HFF-Myc (cell line): Measurements from ENCODE around the gene LASP1.

Experiments used
- DNase-seq: peaks from one replicate; pipeline ENCODE4 v3.0.0-alpha.2; 2011; ENCODE audit warnings: low read depth; ENCODE audit errors: extremely low read depth
- H3K4me3 ChIP-seq: replicated peaks from 2 replicates; pipeline ENCODE4 v1.5.1; 2011; ENCODE audit warnings: low read depth, mild to moderate bottlenecking, control low read depth, low read length
- TF ChIP-seq, protein P1 (sequence below): IDR thresholded peaks from 2 replicates; pipeline ENCODE4 v1.5.1; 2012; ENCODE audit warnings: mild to moderate bottlenecking, low read depth, low read length, control low read depth; ENCODE audit errors: missing control alignments

Gene LASP1, protein sequence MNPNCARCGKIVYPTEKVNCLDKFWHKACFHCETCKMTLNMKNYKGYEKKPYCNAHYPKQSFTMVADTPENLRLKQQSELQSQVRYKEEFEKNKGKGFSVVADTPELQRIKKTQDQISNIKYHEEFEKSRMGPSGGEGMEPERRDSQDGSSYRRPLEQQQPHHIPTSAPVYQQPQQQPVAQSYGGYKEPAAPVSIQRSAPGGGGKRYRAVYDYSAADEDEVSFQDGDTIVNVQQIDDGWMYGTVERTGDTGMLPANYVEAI

DNA sequence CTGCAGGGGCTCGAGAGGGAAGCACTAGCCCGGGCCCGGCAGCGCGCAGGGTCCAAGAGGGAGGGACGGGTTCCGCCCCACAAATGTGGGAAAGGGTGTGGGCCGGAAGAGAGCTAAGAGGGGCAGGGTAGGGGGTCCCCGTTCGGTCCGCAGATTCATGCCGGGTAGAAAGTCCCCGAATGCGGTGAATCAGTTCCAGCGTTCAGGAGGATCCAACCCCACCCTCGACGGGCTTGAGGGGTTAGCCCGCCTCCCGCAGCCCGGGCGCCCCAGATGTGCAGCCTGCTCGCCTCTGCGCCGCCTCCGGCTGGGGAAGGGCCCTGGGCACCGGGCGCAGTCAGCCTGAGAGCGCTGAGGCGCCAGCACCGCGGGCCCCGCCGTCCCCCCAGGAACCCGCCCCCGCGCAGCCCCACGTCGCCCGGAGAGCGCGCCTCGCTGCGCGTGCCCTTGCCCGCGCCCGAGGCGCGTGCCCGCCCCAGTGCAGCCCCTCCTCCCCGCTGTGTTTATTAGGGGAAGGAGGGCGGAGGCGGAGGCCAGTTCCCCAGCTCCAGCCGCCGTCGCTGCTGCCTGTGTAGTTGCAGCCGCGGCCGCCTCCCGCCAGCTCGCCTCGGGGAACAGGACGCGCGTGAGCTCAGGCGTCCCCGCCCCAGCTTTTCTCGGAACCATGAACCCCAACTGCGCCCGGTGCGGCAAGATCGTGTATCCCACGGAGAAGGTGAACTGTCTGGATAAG is at the start of gene LASP1:
LASP1 (plus strand) TSS at position 533 of the 733 bp plus-strand sequence; CDS start at position 665, 132 bp downstream.
- TF ChIP-seq, protein P1, sequence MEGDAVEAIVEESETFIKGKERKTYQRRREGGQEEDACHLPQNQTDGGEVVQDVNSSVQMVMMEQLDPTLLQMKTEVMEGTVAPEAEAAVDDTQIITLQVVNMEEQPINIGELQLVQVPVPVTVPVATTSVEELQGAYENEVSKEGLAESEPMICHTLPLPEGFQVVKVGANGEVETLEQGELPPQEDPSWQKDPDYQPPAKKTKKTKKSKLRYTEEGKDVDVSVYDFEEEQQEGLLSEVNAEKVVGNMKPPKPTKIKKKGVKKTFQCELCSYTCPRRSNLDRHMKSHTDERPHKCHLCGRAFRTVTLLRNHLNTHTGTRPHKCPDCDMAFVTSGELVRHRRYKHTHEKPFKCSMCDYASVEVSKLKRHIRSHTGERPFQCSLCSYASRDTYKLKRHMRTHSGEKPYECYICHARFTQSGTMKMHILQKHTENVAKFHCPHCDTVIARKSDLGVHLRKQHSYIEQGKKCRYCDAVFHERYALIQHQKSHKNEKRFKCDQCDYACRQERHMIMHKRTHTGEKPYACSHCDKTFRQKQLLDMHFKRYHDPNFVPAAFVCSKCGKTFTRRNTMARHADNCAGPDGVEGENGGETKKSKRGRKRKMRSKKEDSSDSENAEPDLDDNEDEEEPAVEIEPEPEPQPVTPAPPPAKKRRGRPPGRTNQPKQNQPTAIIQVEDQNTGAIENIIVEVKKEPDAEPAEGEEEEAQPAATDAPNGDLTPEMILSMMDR: no peak
- no peak for DNase-seq
- H3K4me3 ChIP-seq: peak within 1 kb of the TSS; percentile 99

DNA sequence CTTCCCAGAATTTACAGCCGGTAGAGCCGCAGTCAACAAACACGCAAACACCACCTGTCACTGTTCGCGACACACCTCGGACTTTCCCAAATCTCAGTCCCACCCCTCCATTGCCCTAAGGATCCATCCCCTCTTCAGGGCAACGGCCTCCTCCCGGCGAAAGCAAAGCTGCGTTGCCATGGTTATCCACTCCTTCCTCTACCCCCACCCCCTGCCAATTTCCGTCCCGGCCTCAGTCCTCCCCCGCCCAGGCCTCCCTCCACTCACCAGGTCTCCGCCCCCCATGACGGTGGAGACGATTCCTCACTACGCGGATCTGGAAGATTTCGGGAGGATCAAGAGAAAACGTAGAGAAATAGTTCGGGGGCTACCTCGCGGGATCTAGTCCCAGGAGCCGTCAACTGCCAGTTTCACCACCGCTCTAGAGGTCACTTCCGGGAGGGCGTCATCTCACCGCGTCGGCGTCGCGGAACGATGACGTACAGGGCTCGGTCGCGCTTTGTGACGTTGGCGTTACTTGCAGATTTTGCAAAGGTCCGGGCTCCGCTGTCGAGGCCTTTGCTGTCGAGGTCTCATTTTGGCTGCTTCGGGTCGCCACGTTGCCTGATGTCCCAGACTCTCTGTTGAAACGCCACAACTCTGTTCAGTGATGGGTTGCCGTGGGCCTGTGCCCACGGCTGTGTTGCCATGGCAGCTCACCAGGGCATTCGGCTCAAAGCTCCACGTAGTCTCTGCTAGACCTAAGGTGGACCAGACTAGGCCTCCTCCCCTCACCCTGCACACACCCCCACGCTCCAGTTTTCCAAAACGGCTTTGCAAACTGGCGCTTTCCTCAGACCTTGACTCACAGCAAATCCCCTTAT is 44.7 kb upstream of the LASP1 start, which contains the start of gene CWC25:
CWC25 (minus strand) TSS at position 423 of the 863 bp plus-strand sequence; CDS start at position 285, 138 bp downstream.
- TF ChIP-seq, protein P1: no peak
- H3K4me3 ChIP-seq: peak within 1 kb of the TSS; percentile 99
- DNase-seq: peak; percentile 91

DNA sequence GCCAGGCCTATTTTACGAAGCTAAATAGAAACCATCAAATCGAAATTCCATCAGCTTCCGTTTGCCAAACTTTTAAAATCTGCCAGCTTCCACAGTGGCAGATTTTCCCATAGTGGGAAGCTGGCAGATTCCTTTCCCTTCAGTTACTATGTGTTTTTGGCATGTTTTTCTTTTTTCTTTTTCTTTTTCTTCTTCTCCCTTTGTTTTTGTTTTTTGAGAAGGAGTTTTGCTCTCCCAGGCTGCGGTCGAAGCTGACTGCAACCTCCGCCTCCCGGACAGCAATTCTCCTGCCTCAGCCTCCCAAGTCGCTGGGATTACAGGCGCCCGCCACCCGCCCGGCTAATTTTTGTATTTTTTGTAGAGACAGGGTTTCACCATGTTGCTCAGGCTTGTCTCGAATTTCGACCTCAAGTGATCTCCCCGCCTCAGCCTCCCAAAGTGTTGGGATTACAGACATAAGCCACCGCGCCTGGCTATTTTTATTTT is 44.1 kb upstream of the LASP1 start:
- TF ChIP-seq, protein P1: no peak
- peak overlapping the region; percentile 99 for H3K4me3 ChIP-seq
- no peak for DNase-seq

DNA sequence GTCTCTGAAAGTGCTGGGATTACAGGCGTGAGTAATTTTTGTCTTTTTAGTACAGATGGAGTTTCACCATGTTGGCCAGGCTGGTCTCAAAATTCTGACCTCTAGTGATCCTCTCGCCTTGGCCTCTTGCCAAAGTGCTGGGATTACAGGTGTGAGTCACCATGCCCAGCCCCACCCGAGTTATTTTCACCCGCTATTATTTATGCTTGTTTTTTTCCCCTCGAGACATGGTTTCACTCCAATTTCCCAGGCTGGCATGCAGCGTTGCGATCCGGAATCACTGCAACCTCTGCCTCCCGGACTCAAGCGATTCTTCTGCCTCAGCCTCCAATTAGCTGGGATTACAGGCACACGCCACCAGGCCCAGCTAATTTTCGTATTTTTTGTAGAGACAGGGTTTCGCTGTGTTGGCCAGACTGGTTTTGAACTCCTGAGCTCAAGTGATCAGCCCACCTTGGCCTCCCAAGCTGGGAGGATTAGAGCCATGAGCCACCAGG is 25.5 kb upstream of the LASP1 start:
- TF ChIP-seq, protein P1: no peak
- H3K4me3 ChIP-seq: no peak overlapping the region
- no peak for DNase-seq

DNA sequence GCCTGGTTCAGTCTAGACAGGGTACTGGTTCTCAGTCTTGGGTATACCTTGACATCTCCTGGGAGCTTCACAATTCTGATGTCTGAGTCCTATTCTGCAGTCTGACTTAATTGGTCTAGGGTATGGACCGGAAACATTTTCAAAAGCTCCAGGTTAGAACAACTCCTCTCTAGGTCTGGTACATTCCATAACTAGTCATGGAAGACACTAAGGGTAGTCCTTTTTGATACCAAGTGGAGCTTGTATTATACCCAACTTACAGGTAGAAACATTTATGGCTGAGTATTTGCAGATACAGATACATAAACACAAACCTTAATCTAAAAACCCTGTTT is 21.3 kb upstream of the LASP1 start:
- H3K4me3 ChIP-seq: no peak overlapping the region
- no peak for DNase-seq
- TF ChIP-seq, protein P1: no peak

DNA sequence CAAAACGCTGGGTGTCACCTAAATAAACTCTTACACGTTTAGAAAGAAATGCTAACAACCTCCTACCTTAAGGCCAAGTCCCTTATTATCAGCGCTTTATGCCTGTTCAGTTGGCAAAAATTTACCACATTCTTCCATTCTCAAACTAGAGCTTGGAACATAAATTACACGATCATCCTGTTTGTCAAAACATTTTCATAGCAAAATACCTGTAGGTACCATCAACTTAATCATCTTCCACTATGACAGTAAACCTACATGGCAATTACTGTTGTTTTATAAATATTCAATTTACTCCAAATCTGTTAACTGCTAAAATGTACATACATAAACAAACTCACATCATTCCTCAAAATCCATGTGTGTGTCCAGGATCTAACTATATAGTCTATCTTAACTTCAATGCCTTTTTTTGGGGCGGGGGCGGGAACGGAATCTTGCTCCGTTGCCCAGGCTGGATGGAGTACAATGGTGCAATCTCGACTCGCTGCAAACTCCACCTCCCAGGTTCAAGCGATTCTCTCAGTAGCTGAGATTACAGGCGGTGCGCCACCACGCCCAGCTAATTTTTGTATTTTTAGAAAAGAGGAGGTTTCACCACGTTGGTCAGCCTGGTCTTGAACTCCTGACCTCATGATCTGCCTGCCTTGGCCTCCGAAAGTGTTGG is 20.8 kb upstream of the LASP1 start:
- H3K4me3 ChIP-seq: no peak overlapping the region
- no peak for DNase-seq
- TF ChIP-seq, protein P1: no peak
